Right atrium auricular region (tissue), 2 donors: ENCODE results near the gene TRIP11. TPM values are rescaled to one million over a fixed set of nuclear protein-coding genes. Genes with fewer than 3 reads are reported as not detected.

Source experiments
- DNase-seq: peaks from one replicate; pipeline ENCODE4 v3.0.0-alpha.2; 2019; ENCODE audit warnings: low spot score
- H3K27ac ChIP-seq, 2 donors: fragments of 200-600 bp; sonication (generic); 1 replicate in 1 of 2; 2 replicates in 1 of 2; pipeline ENCODE4 v1.5.1; 2016 to 2019
- H3K27me3 ChIP-seq, 2 donors: fragments of 200-600 bp; sonication (generic); one replicate each; pipeline versions ENCODE4 v1.5.1 to v1.6.0; 2017 to 2019
- H3K36me3 ChIP-seq: fragments of 200-600 bp; sonication (generic); one replicate; pipeline ENCODE4 v1.5.1; 2016
- H3K4me1 ChIP-seq, 2 donors: fragments of 200-600 bp; sonication (generic); one replicate each; pipeline versions ENCODE4 v1.5.1 to v1.6.0; 2017 to 2019
- H3K4me3 ChIP-seq, 2 donors: fragments of 200-600 bp; sonication (generic); 1 replicate in 1 of 2; 2 replicates in 1 of 2; pipeline ENCODE4 v1.5.1; 2017 to 2019; ENCODE audit warnings: mild to moderate bottlenecking in 1 of 2, moderate library complexity in 1 of 2
- H3K9me3 ChIP-seq, 2 donors: fragments of 200-600 bp; sonication (generic); one replicate each; pipeline ENCODE4 v1.5.1; 2019
- total RNA-seq, 2 donors: library from RNA; depleted of rRNA; stranded (reverse); fragments of >200 nt; gene quantifications; one replicate each; pipeline ENCODE4 v1.1.0, GENCODE V29; 2016
- TF ChIP-seq, protein P1 (sequence below), 2 donors: fragments of 200-600 bp; sonication (generic); IDR thresholded peaks; one replicate each; pipeline ENCODE4 v1.5.1; 2019; ENCODE audit warnings: antibody characterized with exemption in 2 of 2

Gene TRIP11
- total RNA-seq, 2 donors from 2014 or later, result 25.7 to 26.1 TPM

DNA sequence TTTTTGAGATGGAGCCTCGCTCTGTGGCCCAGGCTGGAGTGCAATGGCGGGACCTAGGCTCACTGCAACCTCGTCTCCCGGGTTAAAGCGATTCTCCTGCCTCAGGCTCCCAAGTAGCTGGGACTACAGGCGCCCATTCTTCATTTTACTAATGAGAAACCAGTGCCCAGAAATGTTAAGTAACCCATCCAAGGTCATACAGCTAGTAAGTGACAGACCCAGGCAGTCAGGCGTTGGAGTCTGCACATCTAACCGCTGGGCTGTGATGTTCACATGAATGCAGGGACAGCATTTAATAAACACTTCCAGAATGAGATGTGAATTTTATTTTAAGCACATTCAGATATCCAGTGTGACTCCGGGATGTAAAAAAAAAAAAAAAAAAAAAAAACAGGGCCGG, 1.3 kb upstream of the TRIP11 start:
- no peak for DNase-seq

DNA sequence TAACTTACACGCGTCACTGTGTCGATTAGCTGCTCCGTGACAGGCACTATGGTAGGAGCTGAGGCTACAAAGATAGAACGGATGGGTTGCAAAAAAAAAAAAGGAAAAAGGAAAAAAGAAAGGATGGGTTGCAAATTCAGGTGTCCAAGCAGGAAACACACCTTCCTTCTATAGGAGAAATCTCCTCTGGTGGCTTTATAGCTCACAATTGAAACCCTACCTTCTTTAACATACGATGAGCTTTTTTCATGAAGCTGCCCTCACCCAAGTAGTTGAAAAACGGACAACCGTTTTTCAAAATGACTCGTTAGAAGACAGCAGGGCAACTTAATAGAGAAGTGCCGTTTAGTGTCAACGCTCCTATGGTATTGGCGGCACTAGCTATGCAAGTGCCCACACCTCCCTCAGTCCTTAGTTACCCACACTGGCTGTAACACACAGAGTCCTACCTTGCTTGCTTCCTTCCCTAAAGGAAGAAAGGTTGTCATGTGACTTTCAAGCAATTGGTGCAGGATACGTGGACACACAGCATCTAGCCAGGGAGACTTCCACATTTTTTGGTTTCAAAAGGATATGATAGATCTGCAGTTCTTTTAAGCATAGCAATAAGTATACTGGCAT, 682 bp upstream of the TRIP11 start:
- Histone ChIP-seq H3K27me3 (no peaks in the 10 kb centered on the region), H3K9me3 (no peaks in the 10 kb centered on the region), H3K4me1 (peaks cover 0 to 41% of the 10 kb centered on the region in 2 donors), H3K27ac (peak overlapping the region; percentile 96), H3K4me3 (peak overlapping the region; percentile 67 to 78), H3K36me3 (no peaks in the 10 kb centered on the region)
- DNase-seq, result no peak
- TF ChIP-seq, protein P1, sequence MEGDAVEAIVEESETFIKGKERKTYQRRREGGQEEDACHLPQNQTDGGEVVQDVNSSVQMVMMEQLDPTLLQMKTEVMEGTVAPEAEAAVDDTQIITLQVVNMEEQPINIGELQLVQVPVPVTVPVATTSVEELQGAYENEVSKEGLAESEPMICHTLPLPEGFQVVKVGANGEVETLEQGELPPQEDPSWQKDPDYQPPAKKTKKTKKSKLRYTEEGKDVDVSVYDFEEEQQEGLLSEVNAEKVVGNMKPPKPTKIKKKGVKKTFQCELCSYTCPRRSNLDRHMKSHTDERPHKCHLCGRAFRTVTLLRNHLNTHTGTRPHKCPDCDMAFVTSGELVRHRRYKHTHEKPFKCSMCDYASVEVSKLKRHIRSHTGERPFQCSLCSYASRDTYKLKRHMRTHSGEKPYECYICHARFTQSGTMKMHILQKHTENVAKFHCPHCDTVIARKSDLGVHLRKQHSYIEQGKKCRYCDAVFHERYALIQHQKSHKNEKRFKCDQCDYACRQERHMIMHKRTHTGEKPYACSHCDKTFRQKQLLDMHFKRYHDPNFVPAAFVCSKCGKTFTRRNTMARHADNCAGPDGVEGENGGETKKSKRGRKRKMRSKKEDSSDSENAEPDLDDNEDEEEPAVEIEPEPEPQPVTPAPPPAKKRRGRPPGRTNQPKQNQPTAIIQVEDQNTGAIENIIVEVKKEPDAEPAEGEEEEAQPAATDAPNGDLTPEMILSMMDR (IDR thresholded peaks at IDR 0.05), result no peak

More for the DNA sequence above, 1.3 kb upstream of the TRIP11 start:
- H3K27ac ChIP-seq, result peak overlapping the region; percentile 96
- H3K9me3 ChIP-seq, result no peaks in the 10 kb centered on the region
- peak overlapping the region; percentile 67 to 78 for H3K4me3 ChIP-seq
- H3K36me3 ChIP-seq, result no peaks in the 10 kb centered on the region
- TF ChIP-seq, protein P1 (IDR thresholded peaks at IDR 0.05), result no peak
- H3K4me1 ChIP-seq, result peaks cover 0 to 34% of the 10 kb centered on the region in 2 donors
- H3K27me3 ChIP-seq, result no peaks in the 10 kb centered on the region

DNA sequence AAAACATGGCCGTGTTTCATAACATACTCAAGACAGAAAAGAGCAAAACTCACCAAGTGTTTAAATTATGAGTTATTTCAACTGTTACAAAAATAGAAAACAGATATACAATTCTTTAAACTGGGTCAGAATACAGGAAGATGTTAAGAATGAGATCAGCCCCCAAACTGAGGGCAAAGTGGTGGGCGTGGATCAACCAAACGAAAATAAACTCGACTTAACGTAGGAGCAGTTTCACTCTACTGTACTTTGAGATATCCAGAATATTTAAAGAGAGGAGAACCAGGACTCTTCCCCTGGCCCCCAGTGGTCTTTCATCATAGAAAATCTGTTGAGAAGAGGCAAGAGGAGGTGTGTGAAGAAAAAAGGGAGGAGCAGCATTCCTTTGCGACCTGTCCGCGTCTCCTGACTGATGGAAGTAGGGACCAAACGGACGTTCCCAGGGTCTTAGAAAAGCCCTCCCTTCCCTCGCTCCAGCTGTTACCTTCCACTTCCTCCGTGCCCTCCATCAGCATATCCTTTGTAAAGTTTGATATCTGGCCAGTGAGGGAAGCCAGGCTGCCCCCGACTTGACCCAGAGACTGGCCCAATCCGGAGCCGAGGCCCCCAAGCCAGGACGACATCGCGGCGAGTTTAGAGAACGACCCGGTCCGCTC, 668 bp downstream of the TRIP11 start:
- Histone ChIP-seq H3K9me3 (no peaks in the 10 kb centered on the region), H3K27me3 (no peaks in the 10 kb centered on the region), H3K36me3 (no peaks in the 10 kb centered on the region), H3K4me1 (peaks cover 0 to 43% of the 10 kb centered on the region in 2 donors), H3K4me3 (peak overlapping the region; percentile 67 to 78), H3K27ac (peak overlapping the region; percentile 96)
- no peak for DNase-seq
- TF ChIP-seq, protein P1 (IDR thresholded peaks at IDR 0.05), result no peak

DNA sequence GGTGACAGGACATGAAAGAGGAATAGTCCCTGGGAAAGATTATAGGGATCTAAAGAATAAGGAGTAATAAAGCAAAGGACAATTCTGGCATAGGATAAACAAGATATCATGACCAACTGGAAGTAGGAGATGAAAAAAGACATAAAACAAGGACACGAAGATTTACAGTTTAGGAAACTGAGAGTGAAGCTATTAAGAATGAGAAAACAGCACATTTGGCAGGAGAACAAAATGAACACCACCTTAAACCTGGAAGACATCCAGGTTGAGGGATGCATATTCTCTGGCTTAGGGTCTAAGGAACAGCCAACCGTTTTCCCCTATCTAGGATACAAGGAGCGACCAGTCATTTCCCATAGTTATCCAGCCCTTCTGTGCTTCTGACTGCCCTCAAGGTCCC, 1.9 kb downstream of the TRIP11 start:
- DNase-seq, result no peak
- H3K27me3 ChIP-seq, result no peaks in the 10 kb centered on the region
- TF ChIP-seq, protein P1 (IDR thresholded peaks at IDR 0.05), result no peak
- no peaks in the 10 kb centered on the region for H3K9me3 ChIP-seq
- peak overlapping the region in 1 of 2 donors; percentile 67 for H3K4me3 ChIP-seq
- peak overlapping the region in 1 of 2 donors; percentile 96 for H3K27ac ChIP-seq
- peaks cover 0 to 43% of the 10 kb centered on the region in 2 donors for H3K4me1 ChIP-seq
- H3K36me3 ChIP-seq, result peaks cover under 1% of the 10 kb centered on the region

DNA sequence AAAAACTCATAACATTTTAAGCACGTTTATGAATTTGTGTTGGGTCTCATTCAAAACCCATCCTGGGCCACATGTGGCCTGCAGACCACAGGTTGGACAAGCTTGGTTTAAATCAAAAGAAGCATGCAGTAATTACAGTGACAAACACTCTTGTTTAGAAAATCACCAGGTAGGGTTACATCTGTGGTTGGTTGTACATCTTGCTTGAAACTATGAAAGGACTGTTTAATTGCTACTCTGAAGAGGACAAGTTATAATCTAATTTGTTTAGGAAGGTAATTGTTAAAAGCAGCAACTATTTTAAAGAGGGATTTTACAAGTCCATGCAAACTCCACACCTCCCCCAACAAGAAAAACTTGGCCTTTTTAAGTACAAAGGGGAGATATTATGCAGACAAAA, 4.0 kb downstream of the TRIP11 start:
- H3K4me1 ChIP-seq, result peaks cover 0 to 39% of the 10 kb centered on the region in 2 donors
- H3K4me3 ChIP-seq, result no peak overlapping the region
- no peak for DNase-seq
- TF ChIP-seq, protein P1 (IDR thresholded peaks at IDR 0.05), result no peak
- H3K9me3 ChIP-seq, result no peaks in the 10 kb centered on the region
- peaks cover 15% of the 10 kb centered on the region for H3K36me3 ChIP-seq
- no peaks in the 10 kb centered on the region for H3K27me3 ChIP-seq
- H3K27ac ChIP-seq, result no peak overlapping the region
